Measurements from ENCODE around the gene TNFRSF1B. TPM values are rescaled to one million over a fixed set of nuclear protein-coding genes. Genes with fewer than 3 reads are reported as not detected.
"Not testable (repeated sequence)": the region's sequence is repeated elsewhere in the genome, so short reads cannot be mapped to it uniquely, and the experiment has no call there.

Gene TNFRSF1B
- total RNA-seq, 1 donor from 2014 or later = under 0.01 TPM

- no peaks in the 10 kb centered on the region for H3K36me3 ChIP-seq (ENCODE audit: control insufficient read depth, insufficient read depth, low read length)
- peak; percentile 36 for FAIRE-seq
- peak; percentile 91 for TF ChIP-seq CTCF (IDR thresholded peaks at IDR 0.05; ENCODE audit: insufficient read depth, low read length, severe bottlenecking)
- DNase-seq (ENCODE audit: low read depth) = peak; percentile 60
- H3K4me3 ChIP-seq (ENCODE audit: low read depth, low read length) = no peak overlapping the region
- H3K27me3 ChIP-seq (ENCODE audit: control insufficient read depth, insufficient read depth, low read length) = no peaks in the 10 kb centered on the region
Observed at GRCh38 chr1:12208764-12209494, 42.1 kb downstream of the TNFRSF1B start.

- DNase-seq (ENCODE audit: low read depth) = no peak
- Histone ChIP-seq H3K36me3 (ENCODE audit: control insufficient read depth, insufficient read depth, low read length) (no peaks in the 10 kb centered on the region), H3K4me3 (ENCODE audit: low read depth, low read length) (no peak overlapping the region), H3K27me3 (ENCODE audit: control insufficient read depth, insufficient read depth, low read length) (no peaks in the 10 kb centered on the region)
- TF ChIP-seq CTCF (IDR thresholded peaks at IDR 0.05; ENCODE audit: insufficient read depth, low read length, severe bottlenecking) = no peak
- no peak for FAIRE-seq
Observed at GRCh38 chr1:12209495-12209832, 42.7 kb downstream of the TNFRSF1B start.

DNA sequence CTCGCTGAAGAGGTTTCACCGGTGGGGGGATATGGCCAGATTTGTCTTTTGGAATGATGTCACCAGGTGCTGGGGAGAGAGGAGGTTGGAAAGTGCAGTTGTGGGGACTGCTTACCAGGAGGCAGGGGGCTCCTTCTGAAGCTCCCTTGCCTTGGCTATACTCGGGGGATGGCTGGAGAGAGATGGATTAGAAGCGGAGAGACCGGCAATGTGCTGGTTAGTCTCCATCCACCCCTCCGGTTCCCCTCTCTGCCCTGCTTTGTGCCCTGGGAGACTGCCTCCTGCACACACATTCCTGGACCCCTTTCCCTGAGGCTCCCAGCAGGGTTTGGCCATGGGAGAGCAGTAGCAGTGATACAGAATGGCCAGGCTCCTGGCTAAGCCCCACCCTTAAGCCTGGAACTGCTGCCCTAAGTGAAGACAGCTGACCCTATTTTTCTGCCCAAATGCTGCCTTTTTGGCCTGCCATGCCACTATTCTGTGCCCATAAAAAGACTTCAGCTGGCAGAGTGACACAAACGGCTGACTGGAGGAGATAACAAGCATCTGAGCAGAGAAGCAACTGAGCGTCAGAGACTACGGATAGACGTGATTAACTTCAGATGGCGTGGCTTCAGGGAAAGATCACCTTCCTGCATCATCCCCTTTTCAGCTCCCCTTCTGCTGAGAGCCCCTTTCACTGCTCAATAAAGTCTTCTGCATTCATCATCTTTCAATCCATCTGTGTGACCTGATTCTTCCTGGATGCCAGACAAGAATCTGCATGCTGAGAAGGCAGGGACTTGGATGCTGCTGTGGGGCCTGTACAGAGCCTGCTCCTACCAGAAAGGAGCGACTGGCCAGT is 48.5 kb downstream of the TNFRSF1B start:
- Histone ChIP-seq H3K36me3 (ENCODE audit: control insufficient read depth, insufficient read depth, low read length) (no peaks in the 10 kb centered on the region), H3K27me3 (ENCODE audit: control insufficient read depth, insufficient read depth, low read length) (peaks cover 4% of the 10 kb centered on the region), H3K4me3 (ENCODE audit: low read depth, low read length) (no peak overlapping the region)
- FAIRE-seq (no peak), DNase-seq (ENCODE audit: low read depth) (no peak)
- no peak for TF ChIP-seq CTCF (IDR thresholded peaks at IDR 0.05; ENCODE audit: insufficient read depth, low read length, severe bottlenecking)

GRCh38 chr1:12219800-12220199 is 53.0 kb downstream of the TNFRSF1B start:
- Histone ChIP-seq H3K36me3 (ENCODE audit: control insufficient read depth, insufficient read depth, low read length) (no peaks in the 10 kb centered on the region), H3K27me3 (ENCODE audit: control insufficient read depth, insufficient read depth, low read length) (peaks cover 4% of the 10 kb centered on the region), H3K4me3 (ENCODE audit: low read depth, low read length) (no peak overlapping the region)
- FAIRE-seq = no peak
- DNase-seq (ENCODE audit: low read depth) = no peak
- TF ChIP-seq CTCF (IDR thresholded peaks at IDR 0.05; ENCODE audit: insufficient read depth, low read length, severe bottlenecking) = no peak

GRCh38 chr1:12220890-12221289 is 54.1 kb downstream of the TNFRSF1B start:
- DNase-seq (ENCODE audit: low read depth) = no peak
- FAIRE-seq = no peak
- no peak for TF ChIP-seq CTCF (IDR thresholded peaks at IDR 0.05; ENCODE audit: insufficient read depth, low read length, severe bottlenecking)

GRCh38 chr1:12222700-12223099 is 55.9 kb downstream of the TNFRSF1B start:
- not testable (repeated sequence) for FAIRE-seq; H3K4me3 ChIP-seq (ENCODE audit: low read depth, low read length); H3K36me3 ChIP-seq (ENCODE audit: control insufficient read depth, insufficient read depth, low read length); H3K27me3 ChIP-seq (ENCODE audit: control insufficient read depth, insufficient read depth, low read length); DNase-seq (ENCODE audit: low read depth)

More at GRCh38 chr1:12220890-12221289, 54.1 kb downstream of the TNFRSF1B start:
- Histone ChIP-seq H3K27me3 (ENCODE audit: control insufficient read depth, insufficient read depth, low read length) (no peaks in the 10 kb centered on the region), H3K36me3 (ENCODE audit: control insufficient read depth, insufficient read depth, low read length) (no peaks in the 10 kb centered on the region), H3K4me3 (ENCODE audit: low read depth, low read length) (no peak overlapping the region)

DNA sequence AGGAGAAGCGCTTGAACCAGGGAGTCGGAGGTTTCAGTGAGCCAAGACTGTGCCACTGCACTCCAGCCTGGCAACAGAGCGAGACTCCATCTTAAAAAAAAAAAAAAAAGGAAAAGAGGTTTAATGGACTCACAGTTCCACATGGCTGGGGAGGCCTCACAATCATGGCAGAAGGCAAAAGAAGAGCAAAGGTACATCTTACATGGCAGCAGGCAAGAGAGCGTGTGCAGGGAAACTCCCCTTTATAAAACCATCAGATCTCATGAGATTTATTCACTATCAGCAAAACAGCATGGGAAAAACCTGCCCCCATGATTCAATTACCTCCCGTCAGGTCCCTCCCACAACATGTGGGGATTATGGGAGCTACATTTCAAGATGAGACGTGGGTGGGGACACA is 57.3 kb downstream of the TNFRSF1B start:
- H3K4me3 ChIP-seq (ENCODE audit: low read depth, low read length); DNase-seq (ENCODE audit: low read depth); H3K27me3 ChIP-seq (ENCODE audit: control insufficient read depth, insufficient read depth, low read length); FAIRE-seq; H3K36me3 ChIP-seq (ENCODE audit: control insufficient read depth, insufficient read depth, low read length): not testable (repeated sequence)
